ENCODE results near the gene WASF3.
"Not testable (repeated sequence)": the region's sequence is repeated elsewhere in the genome, so short reads cannot be mapped to it uniquely, and the experiment has no call there.

Gene WASF3

DNA sequence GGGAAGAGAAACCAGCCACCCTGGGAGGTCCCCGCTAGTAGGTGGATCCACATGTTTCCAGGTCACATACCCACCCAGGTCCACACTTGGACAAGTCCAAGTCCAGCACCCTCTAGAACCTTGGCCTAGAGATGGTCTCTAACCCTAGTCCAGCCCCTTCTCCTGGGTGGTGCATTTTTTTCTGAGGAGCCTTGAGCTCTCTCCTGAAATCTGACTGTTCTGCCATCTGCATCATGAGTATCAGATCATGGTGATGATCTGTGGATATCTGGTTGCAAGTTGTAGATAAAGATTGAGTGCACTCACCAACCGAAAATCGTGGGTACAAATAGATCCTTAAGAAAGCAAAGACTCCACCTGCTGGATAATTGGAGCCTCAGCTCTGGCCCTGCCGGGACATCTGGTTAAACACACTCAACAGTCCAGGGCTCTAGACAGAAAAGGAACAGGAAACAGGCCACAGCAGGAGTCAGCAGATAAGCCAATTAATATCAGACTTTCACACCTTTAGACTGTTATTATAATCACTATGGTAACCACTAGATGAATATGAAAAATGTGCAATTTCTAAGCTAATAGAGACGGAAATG, 162.0 kb downstream of the WASF3 start:
- DNase-seq = no peak

- peak; percentile 5 for DNase-seq
These were observed 164.0 kb downstream of the WASF3 start for GRCh38 chr13:26721251-26722121.

GRCh38 chr13:26722321-26722720, 164.8 kb downstream of the WASF3 start:
- DNase-seq = no peak

- not testable (repeated sequence) for DNase-seq
These were observed 166.1 kb downstream of the WASF3 start for GRCh38 chr13:26723620-26724019.

DNA sequence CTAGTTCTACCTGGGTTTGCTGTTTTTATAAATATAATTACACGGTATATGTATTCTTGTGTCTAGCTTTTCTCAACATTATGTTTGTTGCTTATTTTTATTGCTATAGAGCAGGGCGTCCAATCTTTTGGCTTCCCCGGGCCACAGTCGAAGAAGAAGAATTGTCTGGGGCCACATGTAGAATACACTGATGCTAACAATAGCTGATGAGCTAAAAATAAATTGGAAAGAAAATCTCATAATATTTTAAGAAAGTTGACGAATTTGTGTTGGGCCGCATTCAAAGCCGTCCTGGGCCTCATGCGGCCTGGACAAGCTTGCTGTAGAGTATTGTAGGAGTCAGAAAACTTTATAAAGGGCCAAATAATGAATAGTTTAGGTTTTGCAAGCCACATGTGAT, 169.2 kb downstream of the WASF3 start:
- no peak for DNase-seq

- no peak for DNase-seq
These were observed 169.6 kb downstream of the WASF3 start for GRCh38 chr13:26727122-26727521.

GRCh38 chr13:26727633-26728032, 170.2 kb downstream of the WASF3 start:
- DNase-seq = no peak

DNA sequence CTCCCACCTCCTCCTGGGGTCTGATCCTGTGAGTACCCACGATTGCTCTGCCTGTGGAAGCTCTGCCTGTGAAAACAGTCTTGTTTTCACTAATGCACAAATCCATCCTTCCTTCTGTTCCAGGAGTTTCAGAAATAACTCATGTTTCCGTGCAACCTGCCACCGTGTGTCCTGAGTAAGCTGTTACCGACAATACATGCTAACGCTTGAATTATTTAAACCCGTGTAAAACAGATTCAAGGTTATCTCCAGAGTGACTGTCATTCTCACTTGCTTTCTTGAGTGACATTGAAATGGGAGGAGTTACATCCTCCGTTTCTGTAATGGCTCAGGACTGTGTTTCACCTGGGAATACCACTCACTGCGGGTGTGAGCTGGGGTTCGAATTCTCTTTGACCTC, 178.2 kb downstream of the WASF3 start:
- no peak for DNase-seq
